ENCODE data around the gene ITPK1.
"Not testable (repeated sequence)": the region's sequence is repeated elsewhere in the genome, so short reads cannot be mapped to it uniquely, and the experiment has no call there.

The ITPK1 gene

GRCh38 chr14:93131257-93131820 lies 15.6 kb upstream of the ITPK1 start:
- not testable (repeated sequence) for DNase-seq (ENCODE audit: low read depth, low spot score)

GRCh38 chr14:93128725-93129459 lies 13.2 kb upstream of the ITPK1 start:
- DNase-seq (ENCODE audit: low read depth, low spot score) = no peak

- no peak for DNase-seq (ENCODE audit: low read depth, low spot score)
Measured at GRCh38 chr14:93126111-93126510, 10.4 kb upstream of the ITPK1 start.

GRCh38 chr14:93122826-93123225 lies 7.1 kb upstream of the ITPK1 start:
- no peak for DNase-seq (ENCODE audit: low read depth, low spot score)

GRCh38 chr14:93121030-93121834 lies 5.5 kb upstream of the ITPK1 start:
- DNase-seq (ENCODE audit: low read depth, low spot score) = no peak

- no peak for DNase-seq (ENCODE audit: low read depth, low spot score)
Measured at GRCh38 chr14:93120517-93120916, 4.8 kb upstream of the ITPK1 start.

- no peak for DNase-seq (ENCODE audit: low read depth, low spot score)
Measured at GRCh38 chr14:93116676-93117200, 1.0 kb upstream of the ITPK1 start.

GRCh38 chr14:93115069-93115820 lies 480 bp downstream of the ITPK1 start:
- peak; percentile 58 for DNase-seq (ENCODE audit: low read depth, low spot score)

GRCh38 chr14:93114713-93115068 lies 1.0 kb downstream of the ITPK1 start:
- no peak for DNase-seq (ENCODE audit: low read depth, low spot score)

- peak; percentile 20 for DNase-seq (ENCODE audit: low read depth, low spot score)
Measured at GRCh38 chr14:93114068-93114710, 1.5 kb downstream of the ITPK1 start.

- no peak for DNase-seq (ENCODE audit: low read depth, low spot score)
Measured at GRCh38 chr14:93113678-93114067, 2.1 kb downstream of the ITPK1 start.

GRCh38 chr14:93112891-93113677 lies 2.6 kb downstream of the ITPK1 start:
- DNase-seq (ENCODE audit: low read depth, low spot score) = peak; percentile 81

GRCh38 chr14:93111541-93111940 lies 4.2 kb downstream of the ITPK1 start:
- DNase-seq (ENCODE audit: low read depth, low spot score) = not testable (repeated sequence)

- no peak for DNase-seq (ENCODE audit: low read depth, low spot score)
Measured at GRCh38 chr14:93110856-93111419, 4.8 kb downstream of the ITPK1 start.

GRCh38 chr14:93109572-93110481 lies 5.9 kb downstream of the ITPK1 start:
- no peak for DNase-seq (ENCODE audit: low read depth, low spot score)

GRCh38 chr14:93108105-93108504 lies 7.6 kb downstream of the ITPK1 start:
- DNase-seq (ENCODE audit: low read depth, low spot score) = no peak

- no peak for DNase-seq (ENCODE audit: low read depth, low spot score)
Measured at GRCh38 chr14:93107453-93107852, 8.3 kb downstream of the ITPK1 start.

- no peak for DNase-seq (ENCODE audit: low read depth, low spot score)
Measured at GRCh38 chr14:93106541-93107156, 9.1 kb downstream of the ITPK1 start.

- DNase-seq (ENCODE audit: low read depth, low spot score) = not testable (repeated sequence)
Measured at GRCh38 chr14:93105856-93106255, 9.9 kb downstream of the ITPK1 start.

All from ELF-1 (cell line).